Measurements from ENCODE around the gene RAET1L. TPM values are rescaled to one million over a fixed set of nuclear protein-coding genes. Genes with fewer than 3 reads are reported as not detected.
"Not testable (repeated sequence)": the region's sequence is repeated elsewhere in the genome, so short reads cannot be mapped to it uniquely, and the experiment has no call there.

RAET1L gene
- total RNA-seq, 3 donors from 2014 or later: not detected

DNA sequence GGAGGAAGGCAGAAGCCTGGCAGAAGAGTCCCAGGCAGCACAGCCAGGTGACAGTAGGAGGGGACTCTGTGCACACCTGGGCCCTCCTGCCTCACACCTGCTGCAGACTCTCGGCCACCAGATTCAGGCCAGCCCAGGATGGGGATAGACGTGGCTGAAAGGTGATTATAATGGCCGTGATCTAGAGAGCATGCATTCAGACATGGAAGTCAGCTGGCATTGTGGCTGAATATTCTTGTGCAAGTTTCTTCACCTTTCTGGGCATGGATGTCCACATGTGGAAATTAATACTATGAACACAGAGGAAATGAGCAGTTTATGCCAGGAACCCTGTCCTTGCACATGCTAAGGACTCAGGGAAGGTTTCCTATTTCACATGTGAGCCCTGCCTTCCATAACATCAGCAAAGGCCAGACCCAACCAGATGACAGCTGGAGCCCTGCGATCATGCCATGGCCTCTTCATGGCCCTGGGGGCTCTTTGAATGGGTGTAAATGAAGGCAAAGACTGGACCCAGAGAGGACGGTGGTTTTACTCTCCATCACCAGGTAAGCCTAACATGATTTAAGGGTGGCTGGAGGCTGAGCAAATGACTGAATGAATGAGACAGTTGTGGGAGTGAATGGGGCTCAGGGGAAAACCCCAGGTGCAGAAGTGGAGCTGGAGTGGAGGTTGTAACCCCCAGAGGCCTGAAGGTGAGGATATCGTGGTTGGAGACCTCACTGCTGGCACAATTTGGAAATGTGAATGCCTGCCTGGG, 2.7 kb upstream of the RAET1L start:
- TF ChIP-seq, protein P1, sequence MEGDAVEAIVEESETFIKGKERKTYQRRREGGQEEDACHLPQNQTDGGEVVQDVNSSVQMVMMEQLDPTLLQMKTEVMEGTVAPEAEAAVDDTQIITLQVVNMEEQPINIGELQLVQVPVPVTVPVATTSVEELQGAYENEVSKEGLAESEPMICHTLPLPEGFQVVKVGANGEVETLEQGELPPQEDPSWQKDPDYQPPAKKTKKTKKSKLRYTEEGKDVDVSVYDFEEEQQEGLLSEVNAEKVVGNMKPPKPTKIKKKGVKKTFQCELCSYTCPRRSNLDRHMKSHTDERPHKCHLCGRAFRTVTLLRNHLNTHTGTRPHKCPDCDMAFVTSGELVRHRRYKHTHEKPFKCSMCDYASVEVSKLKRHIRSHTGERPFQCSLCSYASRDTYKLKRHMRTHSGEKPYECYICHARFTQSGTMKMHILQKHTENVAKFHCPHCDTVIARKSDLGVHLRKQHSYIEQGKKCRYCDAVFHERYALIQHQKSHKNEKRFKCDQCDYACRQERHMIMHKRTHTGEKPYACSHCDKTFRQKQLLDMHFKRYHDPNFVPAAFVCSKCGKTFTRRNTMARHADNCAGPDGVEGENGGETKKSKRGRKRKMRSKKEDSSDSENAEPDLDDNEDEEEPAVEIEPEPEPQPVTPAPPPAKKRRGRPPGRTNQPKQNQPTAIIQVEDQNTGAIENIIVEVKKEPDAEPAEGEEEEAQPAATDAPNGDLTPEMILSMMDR (IDR thresholded peaks at IDR 0.05): no peak
- H3K4me1 ChIP-seq (ENCODE audit: low read depth): peaks cover 13% of the 10 kb centered on the region
- H3K36me3 ChIP-seq (ENCODE audit: low read depth): no peaks in the 10 kb centered on the region
- no peak for DNase-seq
- H3K4me3 ChIP-seq: no peak overlapping the region
- ATAC-seq: no peak
- intact Hi-C loops (cut with DNase I, micrococcal nuclease): no loop called here
- no peaks in the 10 kb centered on the region for H3K9me3 ChIP-seq

- Histone ChIP-seq H3K4me3 (no peak overlapping the region), H3K9me3 (no peaks in the 10 kb centered on the region), H3K36me3 (ENCODE audit: low read depth) (no peaks in the 10 kb centered on the region), H3K4me1 (ENCODE audit: low read depth) (peaks cover 13% of the 10 kb centered on the region)
- DNase-seq (no peak), ATAC-seq (no peak)
- TF ChIP-seq, protein P1 (IDR thresholded peaks at IDR 0.05): no peak
- intact Hi-C loops (cut with DNase I, micrococcal nuclease): no loop called here
Observed at GRCh38 chr6:150026976-150027805, 1.9 kb upstream of the RAET1L start.

DNA sequence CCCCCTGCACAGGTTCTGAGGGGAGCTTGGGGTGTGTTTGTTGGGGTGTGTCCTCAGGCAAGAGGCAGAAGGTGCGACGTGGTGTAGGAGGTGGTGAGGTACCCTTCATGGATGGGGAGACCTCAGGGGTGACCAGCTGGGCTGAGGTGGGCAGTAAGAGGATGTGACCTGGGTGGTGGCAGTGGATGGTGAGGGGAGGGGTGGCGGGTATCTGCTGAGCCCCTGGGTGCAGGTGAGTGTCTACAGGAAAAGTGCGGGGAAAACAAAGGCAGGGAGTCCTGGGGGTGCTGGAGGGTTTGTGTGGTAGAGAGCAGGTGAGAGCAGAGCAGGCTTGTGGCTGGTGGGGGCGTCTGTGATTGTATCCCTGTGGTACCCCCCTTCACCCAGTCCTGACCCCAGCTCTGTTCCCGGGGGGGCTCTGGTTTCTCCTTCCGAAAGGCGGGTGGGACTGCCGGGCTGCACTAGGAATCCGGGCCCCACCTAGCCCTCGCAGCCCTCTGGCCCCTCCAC, 631 bp downstream of the RAET1L start:
- intact Hi-C loops (cut with DNase I, micrococcal nuclease): no loop called here
- H3K36me3 ChIP-seq (ENCODE audit: low read depth): no peaks in the 10 kb centered on the region
- no peak for DNase-seq
- ATAC-seq: no peak
- peaks cover 13% of the 10 kb centered on the region for H3K4me1 ChIP-seq (ENCODE audit: low read depth)
- TF ChIP-seq, protein P1 (IDR thresholded peaks at IDR 0.05): no peak
- no peak overlapping the region for H3K4me3 ChIP-seq
- H3K9me3 ChIP-seq: no peaks in the 10 kb centered on the region

DNA sequence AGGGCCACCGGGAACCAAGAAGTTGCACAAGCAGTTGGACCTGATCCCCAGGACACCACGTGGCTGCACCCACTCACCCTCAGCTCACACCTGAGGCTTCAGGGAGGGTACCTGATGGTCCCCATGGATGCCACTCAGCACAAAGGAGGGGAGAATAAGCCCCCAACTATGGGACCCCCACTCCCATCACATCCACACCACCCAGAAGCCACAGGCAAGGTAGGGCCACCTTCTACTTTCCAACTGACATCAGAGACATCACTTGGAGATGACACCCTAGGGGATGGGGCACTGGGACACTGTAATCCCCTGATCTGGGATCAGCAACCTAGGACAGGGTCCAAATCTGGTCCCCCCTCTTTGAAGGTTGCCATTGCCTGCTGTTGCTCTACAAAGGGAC, 1.3 kb downstream of the RAET1L start:
- H3K4me3 ChIP-seq; DNase-seq; H3K9me3 ChIP-seq; H3K36me3 ChIP-seq (ENCODE audit: low read depth); ATAC-seq; intact Hi-C loops (cut with DNase I, micrococcal nuclease): not testable (repeated sequence)
- H3K4me1 ChIP-seq (ENCODE audit: low read depth): peaks cover 13% of the 10 kb centered on the region

DNA sequence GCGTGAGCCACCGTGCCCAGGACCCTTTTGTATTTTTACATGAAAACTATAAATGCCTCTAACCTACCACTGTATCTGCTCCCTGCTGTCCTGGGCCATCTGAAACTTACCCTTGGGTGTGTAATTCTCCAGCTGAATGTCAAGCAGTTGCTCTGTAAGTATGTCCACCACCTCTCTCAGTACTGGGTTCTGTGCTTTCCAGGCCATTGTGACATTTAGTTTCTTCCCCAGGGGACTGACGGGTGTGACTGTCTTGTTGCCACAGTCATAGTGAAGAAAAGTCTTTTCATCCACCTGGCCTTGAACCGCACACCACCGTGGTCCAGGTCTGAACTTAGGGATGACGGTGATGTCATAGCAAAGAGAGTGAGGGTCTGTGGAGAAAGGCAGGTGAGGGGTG, 3.5 kb downstream of the RAET1L start:
- ATAC-seq: not testable (repeated sequence)

GRCh38 chr6:150018846-150019580, 6.3 kb downstream of the RAET1L start:
- intact Hi-C loops (cut with DNase I, micrococcal nuclease): loop anchor here in 1 of 2 donors (5.0 kb wide), 1 partner anchor 87 kb away; no protein-coding TSS in a partner anchor
- H3K9me3 ChIP-seq: no peaks in the 10 kb centered on the region
- TF ChIP-seq, protein P1 (IDR thresholded peaks at IDR 0.05): no peak

More for the DNA sequence above, 3.5 kb downstream of the RAET1L start:
- DNase-seq; H3K36me3 ChIP-seq (ENCODE audit: low read depth); H3K9me3 ChIP-seq; H3K4me3 ChIP-seq; intact Hi-C loops (cut with DNase I, micrococcal nuclease): not testable (repeated sequence)
- H3K4me1 ChIP-seq (ENCODE audit: low read depth): peaks cover 13% of the 10 kb centered on the region

DNA sequence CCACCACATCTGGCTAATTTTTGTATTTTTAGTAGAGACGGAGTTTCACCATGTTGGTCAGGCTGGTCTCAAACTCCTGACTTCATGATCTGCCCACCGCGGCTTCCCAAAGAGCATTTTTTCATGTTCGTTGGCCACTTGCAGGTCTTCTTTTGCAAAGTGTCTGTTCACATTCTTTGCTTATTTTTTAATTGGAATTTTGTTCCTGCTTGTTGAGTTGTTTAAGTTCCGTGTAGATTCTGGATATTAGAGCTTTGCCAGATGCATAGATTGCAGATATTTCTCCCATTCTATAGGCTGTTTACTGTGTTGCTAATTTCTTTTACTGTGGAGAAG, 8.2 kb downstream of the RAET1L start:
- DNase-seq; ATAC-seq; H3K4me3 ChIP-seq; H3K9me3 ChIP-seq; H3K36me3 ChIP-seq (ENCODE audit: low read depth); H3K4me1 ChIP-seq (ENCODE audit: low read depth): not testable (repeated sequence)
- intact Hi-C loops (cut with DNase I, micrococcal nuclease): loop anchor here (2.0 to 5.0 kb wide), 2 partner anchors 82 to 85 kb away; no protein-coding TSS in a partner anchor

More at GRCh38 chr6:150018846-150019580, 6.3 kb downstream of the RAET1L start:
- no peak for ATAC-seq
- Histone ChIP-seq H3K36me3 (ENCODE audit: low read depth) (no peaks in the 10 kb centered on the region), H3K4me1 (ENCODE audit: low read depth) (no peaks in the 10 kb centered on the region), H3K4me3 (no peak overlapping the region)
- DNase-seq: no peak

Measured in mucosa of descending colon (tissue), 3 donors.